ENCODE results near the gene PSMB2.

Gene PSMB2

GRCh38 chr1:35572296-35572695 is 69.0 kb downstream of the PSMB2 start:
- no peak for DNase-seq

GRCh38 chr1:35571263-35571662 is 70.1 kb downstream of the PSMB2 start:
- DNase-seq, result no peak

GRCh38 chr1:35570589-35571137 is 70.7 kb downstream of the PSMB2 start:
- DNase-seq, result no peak

- DNase-seq, result no peak
These were observed 71.4 kb downstream of the PSMB2 start for GRCh38 chr1:35569936-35570335.

GRCh38 chr1:35568975-35569395 is 72.3 kb downstream of the PSMB2 start:
- peak; percentile 65 for DNase-seq

- DNase-seq, result no peak
These were observed 73.3 kb downstream of the PSMB2 start for GRCh38 chr1:35567947-35568558.

GRCh38 chr1:35565742-35566133 is 75.6 kb downstream of the PSMB2 start:
- no peak for DNase-seq

- no peak for DNase-seq
These were observed 76.2 kb downstream of the PSMB2 start for GRCh38 chr1:35564884-35565741.

GRCh38 chr1:35564037-35564883 is 77.1 kb downstream of the PSMB2 start:
- peak; percentile 69 for DNase-seq

GRCh38 chr1:35563166-35563565 is 78.2 kb downstream of the PSMB2 start:
- DNase-seq, result no peak

- no peak for DNase-seq
These were observed 79.2 kb downstream of the PSMB2 start for GRCh38 chr1:35561972-35562680.

- no peak for DNase-seq
These were observed 79.9 kb downstream of the PSMB2 start for GRCh38 chr1:35561297-35561971.

- DNase-seq, result no peak
These were observed 80.8 kb downstream of the PSMB2 start for GRCh38 chr1:35560256-35561225.

GRCh38 chr1:35559317-35559944 is 81.9 kb downstream of the PSMB2 start:
- no peak for DNase-seq

- DNase-seq, result no peak
These were observed 82.7 kb downstream of the PSMB2 start for GRCh38 chr1:35558374-35559316.

GRCh38 chr1:35557611-35558373 is 83.5 kb downstream of the PSMB2 start, which contains the start of gene NCDN:
TSS of gene NCDN (plus strand) at chr1:35557799. CDS start at chr1:35558191, 392 bp downstream.
- peak; percentile 98 for DNase-seq

GRCh38 chr1:35557118-35557610 is 84.2 kb downstream of the PSMB2 start, which contains the start of gene KIAA0319L:
TSS of gene KIAA0319L (minus strand) at chr1:35557403. CDS start at chr1:35554491, 2,912 bp downstream.
- no peak for DNase-seq
